Right atrium auricular region (tissue), 2 donors: ENCODE measurements around the gene EFCAB12. TPM values are rescaled to one million over a fixed set of nuclear protein-coding genes. Genes with fewer than 3 reads are reported as not detected.

Source experiments
- DNase-seq: peaks from one replicate; pipeline ENCODE4 v3.0.0-alpha.2; 2019; ENCODE audit warnings: low spot score
- H3K27ac ChIP-seq, 2 donors: fragments of 200-600 bp; sonication (generic); 1 replicate in 1 of 2; 2 replicates in 1 of 2; pipeline ENCODE4 v1.5.1; 2016 to 2019
- H3K27me3 ChIP-seq, 2 donors: fragments of 200-600 bp; sonication (generic); one replicate each; pipeline versions ENCODE4 v1.5.1 to v1.6.0; 2017 to 2019
- H3K36me3 ChIP-seq: fragments of 200-600 bp; sonication (generic); one replicate; pipeline ENCODE4 v1.5.1; 2016
- H3K4me1 ChIP-seq, 2 donors: fragments of 200-600 bp; sonication (generic); one replicate each; pipeline versions ENCODE4 v1.5.1 to v1.6.0; 2017 to 2019
- H3K4me3 ChIP-seq, 2 donors: fragments of 200-600 bp; sonication (generic); 1 replicate in 1 of 2; 2 replicates in 1 of 2; pipeline ENCODE4 v1.5.1; 2017 to 2019; ENCODE audit warnings: mild to moderate bottlenecking in 1 of 2, moderate library complexity in 1 of 2
- H3K9me3 ChIP-seq, 2 donors: fragments of 200-600 bp; sonication (generic); one replicate each; pipeline ENCODE4 v1.5.1; 2019
- total RNA-seq, 2 donors: library from RNA; depleted of rRNA; stranded (reverse); fragments of >200 nt; gene quantifications; one replicate each; pipeline ENCODE4 v1.1.0, GENCODE V29; 2016
- TF ChIP-seq, protein P1 (sequence below), 2 donors: fragments of 200-600 bp; sonication (generic); IDR thresholded peaks; one replicate each; pipeline ENCODE4 v1.5.1; 2019; ENCODE audit warnings: antibody characterized with exemption in 2 of 2

Gene EFCAB12
- total RNA-seq, 2 donors from 2014 or later, result 0.28 TPM; not detected in 1

DNA sequence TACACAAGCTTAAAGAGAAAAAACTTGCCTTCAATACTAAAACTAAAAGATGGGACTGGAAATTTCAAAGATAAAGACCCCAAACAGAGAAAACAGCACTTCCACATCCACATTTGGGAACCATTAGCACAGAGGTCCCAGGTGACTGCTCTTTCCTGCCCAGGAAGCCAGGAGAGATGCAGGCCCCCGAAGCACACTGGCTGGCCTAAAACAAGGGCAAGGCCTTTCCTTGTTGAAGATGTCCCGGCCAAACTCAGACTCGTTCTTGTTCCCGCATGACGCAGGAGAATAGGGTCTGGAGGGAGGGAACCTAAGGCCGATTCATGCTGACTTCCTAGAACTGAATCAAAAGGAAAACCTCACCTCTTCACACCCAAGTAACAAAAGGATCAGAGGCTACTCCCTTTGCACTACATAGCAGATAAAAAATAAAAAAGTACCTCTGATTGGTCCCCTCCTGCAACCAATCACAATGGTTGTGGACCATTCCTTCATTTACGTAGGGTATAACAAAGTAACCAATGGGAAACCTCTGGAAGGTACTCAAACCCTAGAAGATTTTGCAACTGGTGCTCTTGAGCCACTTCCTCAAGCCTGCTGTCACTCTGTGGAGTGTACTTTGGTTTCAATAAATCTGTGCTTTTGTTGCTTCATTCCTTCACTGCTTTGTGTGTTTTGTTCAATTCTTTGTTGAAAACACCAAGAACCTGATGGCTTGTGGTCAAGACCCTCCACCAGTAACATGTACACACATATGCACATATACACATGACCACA is 48.7 kb downstream of the EFCAB12 start:
- TF ChIP-seq, protein P1, sequence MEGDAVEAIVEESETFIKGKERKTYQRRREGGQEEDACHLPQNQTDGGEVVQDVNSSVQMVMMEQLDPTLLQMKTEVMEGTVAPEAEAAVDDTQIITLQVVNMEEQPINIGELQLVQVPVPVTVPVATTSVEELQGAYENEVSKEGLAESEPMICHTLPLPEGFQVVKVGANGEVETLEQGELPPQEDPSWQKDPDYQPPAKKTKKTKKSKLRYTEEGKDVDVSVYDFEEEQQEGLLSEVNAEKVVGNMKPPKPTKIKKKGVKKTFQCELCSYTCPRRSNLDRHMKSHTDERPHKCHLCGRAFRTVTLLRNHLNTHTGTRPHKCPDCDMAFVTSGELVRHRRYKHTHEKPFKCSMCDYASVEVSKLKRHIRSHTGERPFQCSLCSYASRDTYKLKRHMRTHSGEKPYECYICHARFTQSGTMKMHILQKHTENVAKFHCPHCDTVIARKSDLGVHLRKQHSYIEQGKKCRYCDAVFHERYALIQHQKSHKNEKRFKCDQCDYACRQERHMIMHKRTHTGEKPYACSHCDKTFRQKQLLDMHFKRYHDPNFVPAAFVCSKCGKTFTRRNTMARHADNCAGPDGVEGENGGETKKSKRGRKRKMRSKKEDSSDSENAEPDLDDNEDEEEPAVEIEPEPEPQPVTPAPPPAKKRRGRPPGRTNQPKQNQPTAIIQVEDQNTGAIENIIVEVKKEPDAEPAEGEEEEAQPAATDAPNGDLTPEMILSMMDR (IDR thresholded peaks at IDR 0.05), result no peak
- DNase-seq, result no peak
- Histone ChIP-seq H3K36me3 (no peaks in the 10 kb centered on the region), H3K27me3 (no peaks in the 10 kb centered on the region), H3K9me3 (no peaks in the 10 kb centered on the region), H3K27ac (peak overlapping the region in 1 of 2 donors; percentile 9), H3K4me1 (no peaks in the 10 kb centered on the region), H3K4me3 (no peak overlapping the region)

DNA sequence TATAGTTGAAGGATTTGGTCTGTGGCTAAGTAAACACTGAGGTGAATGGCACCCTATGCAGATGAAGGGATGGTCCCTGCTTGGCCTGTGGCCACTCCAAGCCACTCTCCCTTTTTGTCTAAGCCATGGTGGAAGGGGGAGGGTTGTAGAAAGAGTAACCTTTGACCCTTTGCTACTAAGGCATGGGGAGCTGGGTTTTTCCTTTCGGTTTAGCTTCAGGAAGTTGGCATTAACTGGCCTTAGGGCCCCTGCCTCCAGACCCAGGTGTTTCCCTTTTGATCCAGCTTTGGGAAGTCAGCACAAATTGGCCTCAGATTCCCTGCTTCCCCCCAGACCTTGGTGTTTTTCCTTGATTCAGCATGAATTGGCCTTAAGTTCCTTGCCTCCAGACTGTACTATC is 49.5 kb downstream of the EFCAB12 start:
- Histone ChIP-seq H3K27ac (no peak overlapping the region), H3K27me3 (no peaks in the 10 kb centered on the region), H3K9me3 (no peaks in the 10 kb centered on the region), H3K36me3 (no peaks in the 10 kb centered on the region), H3K4me1 (no peaks in the 10 kb centered on the region), H3K4me3 (no peak overlapping the region)
- no peak for DNase-seq
- TF ChIP-seq, protein P1 (IDR thresholded peaks at IDR 0.05), result no peak

DNA sequence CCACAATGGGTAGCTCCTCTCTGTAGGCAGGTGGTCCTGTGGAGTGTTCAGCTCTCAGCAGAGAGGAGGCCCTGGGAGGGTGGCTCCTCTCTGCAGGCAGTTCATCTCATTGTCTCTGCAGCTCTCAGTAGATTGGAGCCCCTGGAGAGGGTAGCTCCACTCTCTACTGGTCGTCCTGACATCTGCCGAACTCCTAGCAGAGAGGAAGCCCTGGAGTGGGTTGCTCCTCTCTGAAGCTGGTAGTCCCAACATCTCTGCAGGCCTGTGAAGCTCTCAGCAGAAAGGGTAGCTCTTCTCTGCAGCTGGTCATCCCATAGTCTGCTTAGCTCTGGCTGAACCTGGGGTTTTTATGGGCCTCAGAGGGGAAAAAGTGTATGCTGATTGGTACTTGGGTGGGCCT is 50.8 kb downstream of the EFCAB12 start:
- no peak for DNase-seq
- H3K27ac ChIP-seq, result no peak overlapping the region
- H3K36me3 ChIP-seq, result no peaks in the 10 kb centered on the region
- TF ChIP-seq, protein P1 (IDR thresholded peaks at IDR 0.05), result no peak
- H3K4me1 ChIP-seq, result no peaks in the 10 kb centered on the region
- no peaks in the 10 kb centered on the region for H3K9me3 ChIP-seq
- H3K4me3 ChIP-seq, result no peak overlapping the region
- H3K27me3 ChIP-seq, result no peaks in the 10 kb centered on the region

DNA sequence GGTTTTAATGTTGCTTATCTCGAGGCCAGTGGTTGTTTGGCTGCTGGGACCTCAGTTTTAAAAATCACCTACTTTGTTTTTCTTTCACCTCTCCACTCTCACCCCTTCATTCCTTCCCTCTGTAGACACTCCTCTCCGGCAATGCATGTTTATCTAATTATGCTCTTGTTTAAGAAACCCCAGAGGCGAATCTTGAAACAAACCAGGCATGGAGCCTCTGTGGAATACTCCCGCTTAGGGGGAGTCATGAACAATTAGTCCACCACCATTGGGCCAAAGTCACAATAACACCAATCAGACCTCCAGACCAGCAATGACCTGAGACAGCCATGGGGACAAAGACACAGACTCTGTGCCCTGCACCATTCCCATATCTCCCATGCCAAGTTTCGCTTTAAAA is 53.3 kb downstream of the EFCAB12 start:
- H3K9me3 ChIP-seq, result no peaks in the 10 kb centered on the region
- H3K4me3 ChIP-seq, result no peak overlapping the region
- no peaks in the 10 kb centered on the region for H3K27me3 ChIP-seq
- TF ChIP-seq, protein P1 (IDR thresholded peaks at IDR 0.05), result no peak
- H3K27ac ChIP-seq, result no peak overlapping the region
- DNase-seq, result no peak
- no peaks in the 10 kb centered on the region for H3K4me1 ChIP-seq
- H3K36me3 ChIP-seq, result no peaks in the 10 kb centered on the region

DNA sequence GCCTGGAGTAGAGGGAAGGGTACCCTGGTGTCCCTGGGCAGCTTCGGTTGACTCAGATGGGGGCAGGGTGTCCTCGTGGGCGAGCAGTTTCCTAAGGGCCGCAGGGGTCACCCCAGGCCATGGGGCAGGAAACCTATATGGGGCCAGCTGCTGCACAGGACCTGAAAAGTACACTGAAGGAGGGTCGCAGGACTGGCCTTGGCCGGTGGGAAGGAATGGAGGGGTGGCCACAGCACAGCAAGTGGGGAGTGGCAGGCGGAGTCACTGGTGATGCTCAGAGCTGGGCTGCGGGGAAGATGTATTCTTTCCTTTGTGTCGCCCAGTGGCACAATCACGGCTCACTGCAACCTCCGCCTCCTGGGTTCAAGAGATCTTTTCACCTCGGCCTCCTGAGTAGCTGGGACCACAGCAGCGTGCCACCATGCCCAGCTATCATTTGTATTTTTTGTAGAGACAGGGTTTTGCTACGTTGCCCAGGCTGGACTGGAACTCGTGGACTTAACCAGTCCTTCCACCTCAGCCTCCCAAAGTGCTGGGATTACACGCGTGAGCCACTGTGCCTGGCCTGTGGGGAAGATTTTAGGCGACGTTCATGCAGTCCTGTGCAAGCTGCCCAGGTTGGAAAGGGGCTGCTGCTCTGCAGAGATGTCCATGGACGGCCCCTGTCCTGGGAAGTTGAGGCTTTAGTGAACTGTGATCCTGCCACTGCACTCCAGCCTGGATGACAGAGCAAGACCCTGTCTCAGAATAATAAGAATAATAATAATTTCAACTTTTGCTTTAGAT is 57.2 kb downstream of the EFCAB12 start:
- H3K27ac ChIP-seq, result no peak overlapping the region
- TF ChIP-seq, protein P1 (IDR thresholded peaks at IDR 0.05), result no peak
- H3K4me1 ChIP-seq, result no peaks in the 10 kb centered on the region
- DNase-seq, result no peak
- H3K4me3 ChIP-seq, result no peak overlapping the region
- H3K9me3 ChIP-seq, result no peaks in the 10 kb centered on the region
- H3K27me3 ChIP-seq, result no peaks in the 10 kb centered on the region
- no peaks in the 10 kb centered on the region for H3K36me3 ChIP-seq
